SK-N-SH (cell line): Measurements from ENCODE around the gene DICER1. TPM values are rescaled to one million over a fixed set of nuclear protein-coding genes. Genes with fewer than 3 reads are reported as not detected.
A peak's percentile ranks its signal among the peaks of the same experiment; 100 is the strongest.

ENCODE experiments used
- CTCF ChIA-PET: fragments of 300-600, 350-600 bp; formaldehyde crosslinking; extraction: SDS; loops from one replicate; lab custom pipeline; 2021; lab: Yijun Ruan, JAX
- POLR2A ChIA-PET: fragments of 350-600 bp; sonication (Branson Sonifier 250); formaldehyde crosslinking; extraction: SDS; loops from one replicate; lab custom pipeline; 2020; ENCODE audit warnings: antibody characterized with exemption, inconsistent platforms; lab: Yijun Ruan, JAX
- DNase-seq: peaks from one replicate; pipeline ENCODE4 v3.0.0; 2012
- H2AFZ ChIP-seq: fragments of 200-600 bp; sonication (generic); 2 replicates; pipeline ENCODE4 v1.8.1; 2016; ENCODE audit warnings: antibody characterized with exemption, mild to moderate bottlenecking, low read depth
- H3F3A ChIP-seq: fragments of 200-600 bp; sonication (generic); replicated peaks from 2 replicates; pipeline ENCODE3; 2016; ENCODE audit warnings: antibody characterized with exemption, mild to moderate bottlenecking; ENCODE audit not compliant: insufficient read depth
- H3K27ac ChIP-seq, 2 experiments: fragments of 200-500 bp in 1 of 2; fragments of 200-600 bp in 1 of 2; sonication (Bioruptor generic) in 1 of 2; sonication (generic), shearing (Covaris generic) in 1 of 2; 2 replicates each; pipeline versions ENCODE4 v1.5.1 to v1.6.1; 2014 to 2016; ENCODE audit warnings: low read depth in 2 of 2, inconsistent platforms in 1 of 2, low read length in 1 of 2, mild to moderate bottlenecking in 1 of 2, mixed read lengths in 1 of 2
- H3K27me3 ChIP-seq: fragments of 200-600 bp; sonication (generic), shearing (Covaris generic); 2 replicates; pipeline ENCODE4 v1.6.1; 2016; ENCODE audit warnings: mixed run types; ENCODE audit not compliant: insufficient read depth
- H3K36me3 ChIP-seq, 2 experiments: fragments of 200-500 bp in 1 of 2; fragments of 200-600 bp in 1 of 2; sonication (Bioruptor generic) in 1 of 2; sonication (generic) in 1 of 2; replicated peaks in 1 of 2; 2 replicates each; pipeline versions ENCODE3 to v1.5.1; 2014 to 2016; ENCODE audit warnings: low read length in 1 of 2, mild to moderate bottlenecking in 1 of 2; ENCODE audit not compliant: insufficient read depth in 2 of 2, control insufficient read depth in 1 of 2
- H3K4me1 ChIP-seq, 2 experiments: fragments of 200-500 bp in 1 of 2; fragments of 200-600 bp in 1 of 2; sonication (Bioruptor generic) in 1 of 2; sonication (generic), shearing (Covaris generic) in 1 of 2; 2 replicates each; pipeline versions ENCODE4 v1.5.1 to v1.6.1; 2014 to 2016; ENCODE audit warnings: low read depth in 1 of 2, low read length in 1 of 2, mixed run types in 1 of 2; ENCODE audit not compliant: insufficient read depth in 2 of 2, control insufficient read depth in 1 of 2
- H3K4me2 ChIP-seq: fragments of 200-600 bp; sonication (generic), shearing (Covaris generic); 2 replicates; pipeline ENCODE4 v1.6.1; 2017; ENCODE audit warnings: mixed run types
- H3K4me3 ChIP-seq, 2 experiments: fragments of 200-500 bp in 1 of 2; fragments of 200-600 bp in 1 of 2; sonication (Bioruptor generic) in 1 of 2; sonication (generic), shearing (Covaris generic) in 1 of 2; 2 replicates each; pipeline versions ENCODE4 v1.5.1 to v1.8.1; 2014 to 2016; ENCODE audit warnings: low read depth in 2 of 2, inconsistent platforms in 1 of 2, low read length in 1 of 2, mild to moderate bottlenecking in 1 of 2, mixed read lengths in 1 of 2, moderate library complexity in 1 of 2
- H3K79me2 ChIP-seq: fragments of 200-600 bp; sonication (generic); 2 replicates; pipeline ENCODE4 v1.8.1; 2017; ENCODE audit warnings: mild to moderate bottlenecking; ENCODE audit not compliant: insufficient read depth
- H3K9ac ChIP-seq: fragments of 200-600 bp; sonication (generic); 2 replicates; pipeline ENCODE4 v1.6.1; 2017; ENCODE audit warnings: mixed run types
- H3K9me2 ChIP-seq: fragments of 200-600 bp; sonication (generic); 2 replicates; pipeline ENCODE4 v1.6.1; 2017; ENCODE audit warnings: mixed run types
- H3K9me3 ChIP-seq: fragments of 200-600 bp; sonication (generic); 2 replicates; pipeline ENCODE4 v1.6.1; 2017; ENCODE audit warnings: mixed run types, mild to moderate bottlenecking, moderate library complexity
- H4K20me1 ChIP-seq: fragments of 200-600 bp; sonication (generic); 2 replicates; pipeline ENCODE4 v1.6.1; 2017; ENCODE audit warnings: mild to moderate bottlenecking, mixed run types; ENCODE audit not compliant: insufficient read depth
- CHD2 ChIP-seq: fragments of 150-350 bp; IDR thresholded peaks from 2 replicates; pipeline ENCODE4 v1.6.1; 2018; ENCODE audit warnings: low read length; ENCODE audit not compliant: partially characterized antibody
- EP300 ChIP-seq, 2 experiments: IDR thresholded peaks; 2 replicates each; pipeline versions ENCODE4 v1.4.0 to v1.6.1; 2012; ENCODE audit warnings: borderline replicate concordance in 1 of 2, low read depth in 1 of 2, low read length in 1 of 2
- EZH2phosphoT487 ChIP-seq: fragments of 200-600 bp; sonication (generic); IDR thresholded peaks from 2 replicates; pipeline ENCODE4 v1.6.1; 2017; ENCODE audit warnings: low read depth, mixed run types, mild to moderate bottlenecking, antibody characterized with exemption, moderate library complexity, borderline replicate concordance
- FOSL2 ChIP-seq: IDR thresholded peaks from 2 replicates; pipeline ENCODE4 v1.4.0; 2012; ENCODE audit warnings: low read depth, mild to moderate bottlenecking, moderate library complexity, borderline replicate concordance
- FOXM1 ChIP-seq: IDR thresholded peaks from 2 replicates; pipeline ENCODE4 v1.4.0; 2012; ENCODE audit warnings: low read depth, mild to moderate bottlenecking
- GABPA ChIP-seq: IDR thresholded peaks from 2 replicates; pipeline ENCODE4 v1.4.0; 2012; ENCODE audit warnings: low read depth, mild to moderate bottlenecking
- JUND ChIP-seq: IDR thresholded peaks from 2 replicates; pipeline ENCODE4 v1.4.0; 2012
- MAX ChIP-seq: IDR thresholded peaks from 2 replicates; pipeline ENCODE4 v1.4.0; 2012; ENCODE audit warnings: low read depth
- NFIC ChIP-seq: IDR thresholded peaks from 2 replicates; pipeline ENCODE4 v1.4.0; 2012; ENCODE audit warnings: borderline replicate concordance
- NRF1 ChIP-seq: IDR thresholded peaks from 2 replicates; pipeline ENCODE4 v1.6.1; 2012; ENCODE audit warnings: low read depth, mild to moderate bottlenecking, low read length
- POLR2AphosphoS5 ChIP-seq: IDR thresholded peaks from 2 replicates; pipeline ENCODE4 v1.6.1; 2012; ENCODE audit warnings: low read depth, low read length
- RFX5 ChIP-seq: IDR thresholded peaks from 2 replicates; pipeline ENCODE4 v1.6.1; 2012; ENCODE audit warnings: mild to moderate bottlenecking, improper control_type of control experiment, low read length
- SIN3A ChIP-seq: IDR thresholded peaks from 2 replicates; pipeline ENCODE4 v1.6.1; 2012; ENCODE audit warnings: low read depth, mild to moderate bottlenecking, low read length, moderate library complexity, borderline replicate concordance
- TAF1 ChIP-seq: IDR thresholded peaks from 2 replicates; pipeline ENCODE4 v1.6.1; 2012; ENCODE audit warnings: low read depth, mild to moderate bottlenecking, low read length, moderate library complexity, borderline replicate concordance
- TCF12 ChIP-seq: IDR thresholded peaks from 2 replicates; pipeline ENCODE4 v1.4.0; 2012
- TEAD4 ChIP-seq: IDR thresholded peaks from 2 replicates; pipeline ENCODE4 v1.4.0; 2012; ENCODE audit warnings: mild to moderate bottlenecking, borderline replicate concordance; ENCODE audit not compliant: insufficient read depth
- USF1 ChIP-seq: IDR thresholded peaks from 2 replicates; pipeline ENCODE4 v1.4.0; 2012; ENCODE audit warnings: low read depth, borderline replicate concordance
- YY1 ChIP-seq: IDR thresholded peaks from 2 replicates; pipeline ENCODE4 v1.4.0; 2012; ENCODE audit warnings: low read depth, mild to moderate bottlenecking
- WGBS: methylation state at CpG from one replicate; pipeline ENCODE4 v1.1.6; 2017; ENCODE audit warnings: low lambda C conversion rate; 5-methylcytosine and 5-hydroxymethylcytosine counted together
- polyA plus RNA-seq, 3 experiments: library from polyadenylated mRNA; depleted of rRNA; stranded (reverse); fragments of >200 nt; gene quantifications; 2 replicates each; pipeline ENCODE4 v1.2.3, GENCODE V29; 2012
- TF ChIP-seq, protein P1 (sequence below): fragments of 200-600 bp; sonication (generic); IDR thresholded peaks from 2 replicates; pipeline ENCODE4 v1.6.1; 2017; ENCODE audit warnings: antibody characterized with exemption, mild to moderate bottlenecking, moderate library complexity
- TF ChIP-seq, protein P2 (sequence below): IDR thresholded peaks from 2 replicates; pipeline ENCODE4 v1.6.1; 2012; ENCODE audit warnings: mild to moderate bottlenecking, low read depth, low read length, moderate library complexity

The DICER1 gene
- polyA plus RNA-seq, 1 of the 3 experiments (the other 2 are of a cell fraction): 4.7 TPM

- ChIA-PET POLR2A (no interaction called here), CTCF (interaction anchor here (0.9 kb wide), 1 partner anchor 34 kb away, joined by 3 read pairs; no protein-coding TSS in a partner anchor)
- Histone ChIP-seq H3K9me3 (no peaks in the 10 kb centered on the region), H3K27me3 (no peaks in the 10 kb centered on the region), H3K4me3 (no peak overlapping the region), H3K79me2 (no peaks in the 10 kb centered on the region), H3K27ac (no peak overlapping the region)
- WGBS: 76% methylated on average over 3 of the region's 3 CpGs
- no peak for DNase-seq
- TF ChIP-seq TAF1: no peak
- TF ChIP-seq TCF12: no peak
- TF ChIP-seq CHD2: no peak
- no peak for TF ChIP-seq USF1
- TF ChIP-seq FOSL2: no peak
- no peak for TF ChIP-seq TEAD4
- no peak for TF ChIP-seq GABPA
- TF ChIP-seq SIN3A: no peak
- no peak for TF ChIP-seq FOXM1
- no peak for TF ChIP-seq RFX5
- TF ChIP-seq NFIC: no peak
- TF ChIP-seq, protein P1, sequence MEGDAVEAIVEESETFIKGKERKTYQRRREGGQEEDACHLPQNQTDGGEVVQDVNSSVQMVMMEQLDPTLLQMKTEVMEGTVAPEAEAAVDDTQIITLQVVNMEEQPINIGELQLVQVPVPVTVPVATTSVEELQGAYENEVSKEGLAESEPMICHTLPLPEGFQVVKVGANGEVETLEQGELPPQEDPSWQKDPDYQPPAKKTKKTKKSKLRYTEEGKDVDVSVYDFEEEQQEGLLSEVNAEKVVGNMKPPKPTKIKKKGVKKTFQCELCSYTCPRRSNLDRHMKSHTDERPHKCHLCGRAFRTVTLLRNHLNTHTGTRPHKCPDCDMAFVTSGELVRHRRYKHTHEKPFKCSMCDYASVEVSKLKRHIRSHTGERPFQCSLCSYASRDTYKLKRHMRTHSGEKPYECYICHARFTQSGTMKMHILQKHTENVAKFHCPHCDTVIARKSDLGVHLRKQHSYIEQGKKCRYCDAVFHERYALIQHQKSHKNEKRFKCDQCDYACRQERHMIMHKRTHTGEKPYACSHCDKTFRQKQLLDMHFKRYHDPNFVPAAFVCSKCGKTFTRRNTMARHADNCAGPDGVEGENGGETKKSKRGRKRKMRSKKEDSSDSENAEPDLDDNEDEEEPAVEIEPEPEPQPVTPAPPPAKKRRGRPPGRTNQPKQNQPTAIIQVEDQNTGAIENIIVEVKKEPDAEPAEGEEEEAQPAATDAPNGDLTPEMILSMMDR: no peak
- no peak for TF ChIP-seq EP300 (IDR thresholded peaks at IDR 0.05; ENCODE audit: borderline replicate concordance in 1 of 2, low read depth in 1 of 2, low read length in 1 of 2)
- TF ChIP-seq NRF1: no peak
- no peak for TF ChIP-seq MAX
- TF ChIP-seq, all 33 proteins: peak for 0
- Histone ChIP-seq H2AFZ (no peak overlapping the region), H3F3A (no peaks in the 10 kb centered on the region), H3K4me1 (peaks cover 0 to 17% of the 10 kb centered on the region in 2 experiments; a peak in 2 of 4 replicates), H4K20me1 (no peaks in the 10 kb centered on the region), H3K4me2 (no peak overlapping the region), H3K36me3 (no peaks in the 10 kb centered on the region), H3K9ac (no peak overlapping the region), H3K9me2 (no peaks in the 10 kb centered on the region)
Observed at GRCh38 chr14:95073947-95074346, 83.4 kb downstream of the DICER1 start.

- Histone ChIP-seq H3F3A (no peaks in the 10 kb centered on the region), H3K9me3 (no peaks in the 10 kb centered on the region), H4K20me1 (no peaks in the 10 kb centered on the region), H3K4me2 (no peak overlapping the region), H3K4me1 (peaks cover 0 to 17% of the 10 kb centered on the region in 2 experiments; a peak in 2 of 4 replicates), H3K27ac (peak overlapping the region in 1 of 2 experiments; percentile 43; a peak in 1 of 4 replicates), H3K79me2 (no peaks in the 10 kb centered on the region), H3K4me3 (no peak overlapping the region), H3K27me3 (no peaks in the 10 kb centered on the region), H3K36me3 (no peaks in the 10 kb centered on the region), H3K9me2 (no peaks in the 10 kb centered on the region), H3K9ac (no peak overlapping the region), H2AFZ (peak overlapping the region; percentile 51; the same call in 1 of the 2 replicates)
- TF ChIP-seq RFX5 (no peak), POLR2AphosphoS5 (no peak), NRF1 (no peak), YY1 (no peak), JUND (no peak), EZH2phosphoT487 (no peak), MAX (no peak), TEAD4 (no peak), CHD2 (no peak)
- TF ChIP-seq, protein P2, sequence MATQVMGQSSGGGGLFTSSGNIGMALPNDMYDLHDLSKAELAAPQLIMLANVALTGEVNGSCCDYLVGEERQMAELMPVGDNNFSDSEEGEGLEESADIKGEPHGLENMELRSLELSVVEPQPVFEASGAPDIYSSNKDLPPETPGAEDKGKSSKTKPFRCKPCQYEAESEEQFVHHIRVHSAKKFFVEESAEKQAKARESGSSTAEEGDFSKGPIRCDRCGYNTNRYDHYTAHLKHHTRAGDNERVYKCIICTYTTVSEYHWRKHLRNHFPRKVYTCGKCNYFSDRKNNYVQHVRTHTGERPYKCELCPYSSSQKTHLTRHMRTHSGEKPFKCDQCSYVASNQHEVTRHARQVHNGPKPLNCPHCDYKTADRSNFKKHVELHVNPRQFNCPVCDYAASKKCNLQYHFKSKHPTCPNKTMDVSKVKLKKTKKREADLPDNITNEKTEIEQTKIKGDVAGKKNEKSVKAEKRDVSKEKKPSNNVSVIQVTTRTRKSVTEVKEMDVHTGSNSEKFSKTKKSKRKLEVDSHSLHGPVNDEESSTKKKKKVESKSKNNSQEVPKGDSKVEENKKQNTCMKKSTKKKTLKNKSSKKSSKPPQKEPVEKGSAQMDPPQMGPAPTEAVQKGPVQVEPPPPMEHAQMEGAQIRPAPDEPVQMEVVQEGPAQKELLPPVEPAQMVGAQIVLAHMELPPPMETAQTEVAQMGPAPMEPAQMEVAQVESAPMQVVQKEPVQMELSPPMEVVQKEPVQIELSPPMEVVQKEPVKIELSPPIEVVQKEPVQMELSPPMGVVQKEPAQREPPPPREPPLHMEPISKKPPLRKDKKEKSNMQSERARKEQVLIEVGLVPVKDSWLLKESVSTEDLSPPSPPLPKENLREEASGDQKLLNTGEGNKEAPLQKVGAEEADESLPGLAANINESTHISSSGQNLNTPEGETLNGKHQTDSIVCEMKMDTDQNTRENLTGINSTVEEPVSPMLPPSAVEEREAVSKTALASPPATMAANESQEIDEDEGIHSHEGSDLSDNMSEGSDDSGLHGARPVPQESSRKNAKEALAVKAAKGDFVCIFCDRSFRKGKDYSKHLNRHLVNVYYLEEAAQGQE: no peak
- ChIA-PET CTCF (interaction anchor here (0.7 to 2.0 kb wide), 4 partner anchors 9 to 826 kb away, joined by 3 to 7 read pairs (median 4); no protein-coding TSS in a partner anchor), POLR2A (no interaction called here)
- WGBS: 35% methylated on average over 8 of the region's 8 CpGs
- no peak for DNase-seq
Observed at GRCh38 chr14:95072310-95072905, 84.9 kb downstream of the DICER1 start.
